Stimulated activated CD8-positive, alpha-beta memory T cell treated with anti-CD3 and anti-CD28 coated beads, Interleukin-4, amount 100 ng/mL, for 4 hours (primary cell): ENCODE data around the gene ZDHHC1.

Source experiments
- DNase-seq, 2 donors: peaks; one replicate each; pipeline ENCODE4 v3.0.0-alpha.2; 2020; ENCODE audit warnings: low read depth in 2 of 2, low spot score in 1 of 2

ZDHHC1 gene

DNA sequence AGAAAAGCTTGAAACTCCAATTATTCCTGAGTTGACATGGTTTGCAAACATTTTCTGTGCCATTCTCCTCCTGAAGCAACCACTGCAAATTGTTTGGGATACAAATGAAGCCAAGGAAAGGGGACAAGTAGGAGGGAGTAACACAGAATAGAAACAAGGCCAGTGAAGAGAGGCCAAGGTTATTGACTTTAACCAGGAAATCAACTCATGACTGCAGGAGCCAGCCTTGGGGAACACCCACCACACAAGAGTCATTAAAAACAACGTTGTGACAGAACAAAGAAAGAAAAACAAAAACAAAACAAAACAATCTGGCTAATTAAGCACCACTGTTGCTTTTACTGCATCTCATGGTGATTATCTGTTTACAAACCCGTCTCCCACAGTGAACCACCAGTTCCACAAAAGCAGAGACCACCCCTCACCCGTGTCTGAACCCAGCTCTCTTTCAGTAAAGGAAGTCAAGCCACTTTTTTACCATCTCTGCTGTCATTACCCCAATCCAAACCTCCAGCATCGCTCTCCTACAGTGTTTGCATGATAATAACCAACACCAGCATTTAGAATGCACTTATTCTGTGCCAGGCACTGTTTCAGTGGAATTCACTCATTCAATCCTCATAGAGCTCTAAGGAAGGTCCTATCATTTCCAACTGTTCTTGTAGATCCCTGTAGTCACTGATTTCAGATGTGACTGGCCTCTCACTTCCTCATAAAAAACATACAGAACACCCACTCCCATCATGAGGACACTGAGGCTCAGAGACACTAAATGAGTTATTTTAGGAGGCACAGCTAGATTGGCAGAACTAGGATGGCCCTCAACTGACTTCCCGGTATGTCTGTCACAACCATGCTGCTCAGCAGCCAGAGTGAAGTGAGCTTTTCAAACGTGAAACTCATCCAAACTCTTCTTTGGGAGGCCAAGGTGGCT, 2.0 kb downstream of the ZDHHC1 start:
- DNase-seq, result no peak

DNA sequence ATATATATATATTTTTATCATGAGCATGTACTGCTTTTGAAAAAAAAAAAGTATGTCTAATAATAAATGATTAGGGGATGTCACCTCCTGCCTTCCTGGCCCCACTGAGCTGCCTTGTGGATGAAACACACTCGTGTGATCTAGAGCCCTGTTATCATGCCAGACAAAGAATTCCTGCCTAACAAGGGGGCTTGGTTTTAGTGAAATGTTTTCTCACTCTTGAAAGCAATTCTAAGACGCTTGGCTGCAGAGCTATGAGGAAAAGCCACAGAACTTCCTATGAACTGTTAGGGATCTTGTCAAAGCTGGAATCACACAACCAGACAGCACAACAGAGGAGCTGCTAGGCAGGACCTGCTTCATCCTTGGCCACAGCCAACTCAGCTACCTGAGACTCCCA, 4.0 kb downstream of the ZDHHC1 start:
- DNase-seq, result no peak

DNA sequence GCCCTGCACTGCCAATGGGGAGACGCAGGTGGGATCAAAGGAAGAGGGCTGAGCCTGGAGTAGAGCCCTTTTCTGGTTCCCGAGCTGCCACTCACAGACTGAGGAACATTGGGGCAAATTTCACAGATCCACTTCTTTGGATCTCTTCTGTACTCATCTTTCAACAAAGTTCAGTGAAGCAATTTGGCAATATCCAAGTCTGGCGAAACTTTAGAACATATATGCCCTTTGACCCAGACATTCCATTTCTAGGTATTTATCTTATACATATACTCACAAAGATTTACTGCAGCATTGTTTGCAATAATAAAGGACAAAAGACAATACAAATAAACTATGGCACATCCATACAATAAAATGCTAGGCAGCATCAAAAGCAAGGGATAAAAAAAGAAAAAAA, 4.9 kb downstream of the ZDHHC1 start:
- DNase-seq, result no peak

DNA sequence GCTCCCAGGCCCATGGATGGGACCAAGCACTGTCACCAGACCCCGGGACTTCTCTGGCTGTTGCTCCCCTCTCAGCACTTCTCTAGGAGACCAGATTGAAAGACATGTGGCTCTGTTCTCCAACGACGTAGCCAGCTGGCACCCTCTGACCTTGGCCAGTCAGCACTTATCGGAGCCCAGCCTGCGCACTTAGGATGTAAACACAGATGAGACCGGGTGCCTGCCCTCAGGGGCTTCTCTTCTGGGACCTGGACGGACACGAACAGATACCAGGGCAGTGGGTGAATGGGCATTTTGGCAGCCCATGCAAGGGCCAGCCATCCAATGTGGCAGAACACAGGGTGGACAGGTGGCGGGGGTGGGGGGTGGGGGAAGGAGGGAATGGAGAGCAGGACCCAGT, 6.6 kb downstream of the ZDHHC1 start:
- no peak for DNase-seq

DNA sequence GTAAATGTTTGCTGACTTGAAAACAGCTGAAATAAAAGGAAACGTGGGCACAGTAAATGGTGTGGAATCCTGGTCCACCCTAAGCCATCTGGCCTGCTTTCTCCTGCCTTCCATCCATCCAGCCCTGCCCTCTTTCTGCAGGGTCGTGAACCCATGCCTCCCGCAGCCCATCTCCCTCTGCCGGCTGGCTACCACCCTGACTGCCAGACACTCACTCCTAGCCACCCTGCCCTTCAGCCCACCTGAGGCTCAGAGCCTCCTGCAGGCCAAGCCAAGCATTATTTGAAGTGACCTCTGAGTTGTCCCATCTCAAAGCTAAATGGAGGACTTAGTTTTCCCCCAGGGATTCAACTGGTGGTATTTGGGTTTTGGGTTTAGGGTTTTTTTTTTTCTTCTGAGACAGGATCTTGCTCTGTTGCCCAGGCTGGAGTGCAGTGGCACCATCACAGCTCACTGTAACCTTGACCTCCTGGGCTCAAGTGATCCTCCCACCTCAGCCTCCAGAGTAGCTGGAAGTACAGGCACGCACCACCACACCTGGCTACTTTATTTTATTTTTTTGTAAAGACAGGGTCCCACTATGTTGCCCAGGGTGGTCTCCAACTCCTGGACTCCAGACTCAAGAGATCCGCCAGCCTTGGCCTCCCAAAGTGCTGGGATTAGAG, 8.4 kb downstream of the ZDHHC1 start:
- no peak for DNase-seq

DNA sequence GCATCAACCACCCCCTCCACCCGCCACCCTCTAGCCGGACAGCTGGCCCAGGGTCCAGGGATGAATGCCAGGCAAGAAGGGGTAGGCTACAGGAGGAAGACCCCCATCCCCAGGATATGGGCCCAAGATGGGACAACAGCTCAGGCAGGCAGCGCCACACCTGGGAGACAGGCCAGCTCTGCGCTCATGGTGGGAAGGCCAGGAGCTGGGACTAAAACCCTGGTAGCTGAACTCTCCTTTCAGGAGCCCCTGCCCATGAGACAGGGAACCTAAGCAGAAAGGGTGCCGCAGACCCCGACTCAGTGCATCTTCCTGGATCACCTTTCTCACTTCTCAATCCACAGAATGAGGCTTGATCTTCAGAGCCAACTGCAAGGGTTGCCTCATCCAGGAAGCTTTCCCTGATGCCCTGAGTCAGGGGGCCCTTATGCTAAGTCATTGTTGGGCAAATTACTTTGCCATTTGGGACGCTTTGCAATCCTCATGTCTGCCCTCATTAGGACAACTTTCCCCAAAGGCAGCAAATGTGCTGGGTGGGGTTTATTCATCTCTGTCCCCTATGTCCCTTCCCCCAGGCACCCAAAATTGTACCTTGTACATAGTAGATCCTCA, 9.0 kb downstream of the ZDHHC1 start:
- DNase-seq, result no peak

DNA sequence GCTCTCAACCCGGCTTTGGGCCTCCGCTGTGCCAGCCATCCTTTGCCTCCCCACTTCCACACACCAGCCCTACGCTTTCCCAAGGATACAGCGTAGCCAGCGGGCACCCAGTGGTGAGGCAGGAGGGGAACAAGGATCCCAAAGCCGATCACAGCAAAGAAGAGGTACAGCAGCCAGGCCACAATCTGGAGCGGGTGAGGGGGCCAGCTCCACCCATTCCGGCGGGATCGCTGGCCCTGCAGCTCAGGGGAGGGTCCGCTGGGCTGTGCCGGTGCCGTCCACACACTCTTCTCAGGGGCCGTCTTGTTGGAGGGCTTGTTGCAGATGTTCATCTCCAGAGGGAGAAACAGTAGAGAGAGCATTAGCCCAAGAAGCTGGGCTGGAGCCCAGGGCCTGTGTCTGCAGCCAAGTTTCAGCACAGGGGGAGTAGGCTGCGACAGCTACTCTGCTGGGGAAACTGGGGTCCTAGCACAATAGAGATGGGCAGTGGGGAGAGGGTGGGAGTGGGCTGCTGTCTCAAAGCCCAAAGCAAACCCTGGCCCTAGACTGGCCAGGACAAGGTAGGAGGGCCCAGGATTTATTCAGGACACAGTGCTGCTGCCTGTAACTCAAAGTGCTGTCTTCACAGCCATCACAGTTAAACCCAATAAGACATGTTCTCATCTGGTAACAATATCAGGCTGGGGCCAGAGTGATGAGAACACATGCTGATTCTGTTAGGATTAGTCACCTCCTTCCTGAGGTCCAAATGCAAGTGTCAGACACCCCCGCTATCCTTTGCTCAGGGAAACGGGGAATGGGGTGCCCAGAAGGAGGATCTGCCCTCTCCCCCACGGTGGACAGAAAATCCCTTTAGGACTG, 9.9 kb downstream of the ZDHHC1 start:
- DNase-seq, result no peak

DNA sequence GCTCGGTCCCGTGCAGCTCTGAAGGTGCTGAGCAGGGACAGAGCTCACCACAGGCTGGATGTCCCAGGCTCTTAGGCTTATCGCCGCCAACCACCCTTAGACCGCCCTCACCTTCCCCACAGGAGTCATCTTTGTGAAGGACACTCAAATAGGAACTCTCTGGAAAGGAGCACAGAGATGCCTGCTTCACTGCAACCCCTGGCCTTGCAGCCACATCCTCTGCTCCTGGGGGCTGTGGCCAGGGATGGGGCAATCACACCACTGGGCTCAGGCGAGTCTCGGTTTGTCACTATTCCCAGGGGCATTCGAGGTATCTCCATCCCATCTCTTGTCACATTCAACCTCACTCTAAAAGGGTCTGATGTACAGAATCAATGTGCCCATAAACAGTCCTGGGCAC, 10.9 kb downstream of the ZDHHC1 start:
- no peak for DNase-seq

DNA sequence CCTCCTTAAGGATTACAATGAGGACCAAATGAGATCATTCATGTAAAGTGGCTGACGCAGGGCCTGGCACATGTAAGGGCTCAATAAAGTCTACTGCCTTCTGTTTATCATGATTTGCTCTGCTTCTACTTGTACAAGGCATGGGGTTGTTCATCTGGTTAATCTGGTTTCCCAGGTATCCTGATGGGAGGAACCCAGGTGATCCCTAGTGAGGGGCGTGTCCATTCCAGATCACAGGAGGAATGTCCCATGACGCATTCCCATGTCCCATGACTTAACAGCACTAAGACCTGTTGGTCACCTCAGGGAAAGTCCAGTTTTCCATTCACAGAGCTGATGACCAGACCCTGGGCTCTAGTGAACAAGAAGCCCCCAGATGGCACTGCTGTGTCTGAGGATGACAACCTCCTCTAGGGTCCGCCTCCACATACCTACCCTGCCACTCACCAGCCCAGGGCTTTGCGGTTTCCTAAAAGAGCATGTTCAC, 11.5 kb downstream of the ZDHHC1 start:
- DNase-seq, result no peak

DNA sequence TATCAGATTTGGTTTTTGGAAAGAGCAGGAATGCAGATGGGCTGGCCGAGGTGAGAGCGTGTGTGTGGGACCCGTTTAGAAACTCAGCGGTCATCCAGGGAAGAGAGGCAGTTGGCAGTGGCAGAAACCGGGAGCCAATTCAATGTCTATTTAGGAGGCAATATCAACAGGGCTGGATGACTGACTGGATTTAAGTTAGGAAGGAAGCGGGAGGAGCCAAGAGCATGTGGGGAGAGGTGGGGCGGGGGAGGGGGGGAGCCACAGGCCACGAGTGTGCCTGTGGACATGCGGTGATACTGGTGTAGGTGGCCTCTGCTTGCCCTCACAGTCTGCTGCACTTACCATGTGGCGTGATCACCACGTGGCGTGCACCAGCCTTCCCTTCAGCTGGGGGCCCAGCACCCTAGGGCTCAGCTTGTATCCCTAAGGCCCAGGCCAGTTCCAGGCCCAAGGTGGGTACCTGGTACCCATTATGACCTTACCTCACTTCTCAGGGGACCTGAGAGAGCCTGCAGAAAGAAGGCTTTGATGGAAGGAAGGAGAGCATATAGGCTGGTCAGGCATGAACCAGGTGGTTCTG, 12.2 kb downstream of the ZDHHC1 start:
- DNase-seq, result no peak

DNA sequence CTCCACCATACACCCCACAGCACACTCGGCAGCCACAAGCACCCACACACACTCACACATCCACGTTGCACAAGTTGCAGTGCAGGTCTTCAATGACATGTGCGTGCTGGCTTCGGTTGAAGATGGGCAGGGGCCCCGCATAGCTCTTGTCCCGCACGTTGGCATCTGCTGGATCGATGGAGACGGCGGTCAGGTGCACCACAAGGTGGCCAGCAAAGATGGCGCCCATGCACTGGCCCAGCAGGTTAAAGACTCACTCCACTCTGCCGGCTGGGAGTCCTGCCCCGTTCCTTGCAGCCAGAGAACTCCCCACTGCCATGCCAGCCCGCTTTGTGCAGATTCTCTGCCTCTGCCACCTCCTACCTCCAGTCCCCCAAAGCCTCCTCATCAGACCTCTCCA, 15.4 kb downstream of the ZDHHC1 start:
- DNase-seq, result no peak

DNA sequence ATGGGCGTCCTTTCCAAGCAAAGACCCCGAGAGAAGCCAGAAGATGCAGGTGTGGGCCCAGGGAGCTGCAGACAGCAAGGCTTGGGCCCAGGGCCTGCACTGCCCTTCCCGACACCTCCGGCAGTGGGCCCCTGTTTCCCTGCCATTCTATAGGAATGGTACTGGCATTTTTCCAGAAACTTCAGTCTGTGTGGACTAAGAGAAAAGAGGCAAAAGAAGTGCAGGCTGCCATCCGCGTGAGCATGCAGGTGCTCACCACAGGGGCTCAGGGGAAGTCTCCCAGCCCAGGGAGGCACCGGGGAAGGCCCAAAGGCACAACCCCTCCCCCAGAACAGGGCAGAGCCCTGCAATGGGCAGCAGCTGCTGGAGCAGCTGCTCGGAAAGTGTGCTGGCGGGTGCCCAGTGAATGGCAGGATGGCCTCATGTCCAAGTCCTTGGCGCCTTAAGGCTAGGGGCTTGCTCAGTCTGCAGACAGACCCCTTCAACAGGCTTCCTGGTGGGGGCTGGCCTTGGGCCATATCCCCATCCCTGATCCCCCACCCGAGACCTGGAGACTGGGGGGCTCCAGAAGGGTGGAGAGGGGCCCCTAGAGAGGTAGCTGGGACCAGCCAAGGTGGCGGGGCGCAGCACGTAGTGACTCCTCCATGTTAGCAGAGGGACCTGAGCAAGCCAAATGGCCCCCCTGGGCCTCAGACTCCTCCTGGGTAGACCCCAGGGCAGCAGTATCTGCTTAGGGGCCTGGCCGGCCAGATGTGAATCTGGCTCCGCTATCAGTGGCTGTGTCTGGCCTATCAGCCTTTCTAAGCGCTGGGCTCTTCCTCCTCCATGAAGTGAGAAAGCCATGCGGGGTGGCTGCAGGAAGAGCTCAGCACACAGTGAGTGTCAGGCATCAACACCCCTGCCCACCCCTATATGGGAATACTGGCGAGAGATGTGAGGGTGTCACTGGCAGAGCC, 16.2 kb downstream of the ZDHHC1 start:
- no peak for DNase-seq

DNA sequence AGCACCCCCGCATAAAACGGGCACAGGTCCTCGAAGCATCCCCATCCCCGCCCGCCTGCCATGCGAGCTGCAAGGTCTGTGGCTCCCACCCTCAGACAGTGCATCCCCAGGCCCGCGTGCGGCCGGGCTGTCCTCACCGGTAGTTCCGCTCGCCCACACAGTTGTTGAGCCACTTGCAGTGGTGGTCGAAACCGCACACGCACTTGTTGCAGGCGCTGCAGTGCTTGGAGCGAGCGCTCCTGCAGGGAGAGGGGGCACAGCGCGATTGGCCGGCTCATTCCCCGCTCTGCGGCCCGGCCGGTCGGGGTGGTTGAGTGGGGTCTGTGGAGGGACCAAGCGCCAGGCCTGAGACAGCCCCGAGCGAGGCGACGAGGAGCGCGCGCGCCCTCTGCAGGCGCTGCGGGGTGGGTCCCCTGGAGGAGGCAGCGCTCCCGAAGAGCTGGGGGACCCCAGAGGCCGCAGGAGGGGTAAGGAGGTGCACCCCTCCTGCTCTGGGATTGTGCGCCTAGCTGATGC, 17.0 kb downstream of the ZDHHC1 start:
- DNase-seq, result no peak

DNA sequence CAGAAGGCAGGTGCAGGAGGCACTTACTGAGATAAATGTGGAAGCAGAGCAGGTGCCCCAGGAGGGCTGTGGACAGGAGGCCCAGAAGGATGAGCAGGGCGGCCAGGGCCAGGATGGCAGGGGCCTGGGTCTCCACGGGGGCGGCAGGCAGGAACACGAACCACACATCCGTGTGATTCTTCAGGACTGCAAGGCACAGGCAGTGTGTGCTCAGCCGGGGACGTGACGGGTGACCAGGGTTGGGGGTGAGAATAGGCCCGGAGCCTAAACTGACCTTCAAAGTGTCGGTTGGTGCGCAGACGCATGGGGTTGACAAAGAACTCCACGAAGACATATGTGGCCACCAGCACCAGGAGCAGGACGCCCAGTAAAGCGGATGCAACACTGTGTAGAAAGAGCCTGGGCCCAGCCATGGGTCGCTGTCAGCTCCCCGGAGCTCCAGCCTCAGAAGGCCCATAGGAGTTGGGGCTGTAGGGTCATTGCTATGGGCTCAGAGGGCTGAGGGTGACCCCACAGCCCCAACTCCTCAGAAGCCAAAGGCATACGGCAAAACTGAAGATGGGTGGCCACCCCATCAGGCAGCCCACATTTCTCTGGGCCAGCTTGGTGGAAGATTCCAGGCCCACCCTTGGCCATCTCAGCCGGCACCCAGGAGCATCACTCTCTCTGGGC, 17.6 kb downstream of the ZDHHC1 start:
- DNase-seq, result no peak

DNA sequence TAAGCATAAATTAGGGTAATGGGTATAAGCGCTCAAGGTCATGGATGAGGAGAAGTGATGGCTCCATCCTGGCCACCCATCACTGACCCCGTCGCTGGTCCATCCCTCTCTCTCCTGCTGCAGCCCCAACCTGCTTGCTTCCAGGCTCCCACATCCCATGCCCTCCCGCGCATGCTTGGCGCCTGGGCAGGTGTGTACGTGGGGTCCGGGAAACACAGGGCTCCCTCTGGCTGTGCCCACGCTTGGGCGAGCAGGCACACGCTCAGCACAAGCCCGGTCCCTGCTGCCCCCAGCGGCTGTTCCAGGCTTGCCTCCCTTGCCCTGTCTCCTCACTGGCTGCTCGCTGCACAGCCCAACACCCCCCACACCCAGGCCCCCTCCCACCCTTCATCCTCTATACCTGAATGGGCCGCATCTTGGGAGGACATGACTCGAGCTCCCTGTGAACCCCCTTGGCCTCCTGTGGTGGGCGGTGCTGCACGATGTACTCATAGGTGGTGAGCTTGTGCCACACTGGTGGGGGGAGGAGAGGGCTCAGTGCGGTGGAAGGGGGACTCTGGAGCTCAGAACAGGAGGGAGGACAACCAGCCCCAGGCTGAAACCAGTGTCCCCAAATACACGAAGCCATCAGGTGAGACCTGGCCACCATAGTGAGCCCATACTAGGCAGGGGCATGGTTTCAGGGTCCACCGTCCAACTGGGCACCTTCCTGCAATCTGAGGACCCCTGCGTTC, 18.3 kb downstream of the ZDHHC1 start:
- no peak for DNase-seq

DNA sequence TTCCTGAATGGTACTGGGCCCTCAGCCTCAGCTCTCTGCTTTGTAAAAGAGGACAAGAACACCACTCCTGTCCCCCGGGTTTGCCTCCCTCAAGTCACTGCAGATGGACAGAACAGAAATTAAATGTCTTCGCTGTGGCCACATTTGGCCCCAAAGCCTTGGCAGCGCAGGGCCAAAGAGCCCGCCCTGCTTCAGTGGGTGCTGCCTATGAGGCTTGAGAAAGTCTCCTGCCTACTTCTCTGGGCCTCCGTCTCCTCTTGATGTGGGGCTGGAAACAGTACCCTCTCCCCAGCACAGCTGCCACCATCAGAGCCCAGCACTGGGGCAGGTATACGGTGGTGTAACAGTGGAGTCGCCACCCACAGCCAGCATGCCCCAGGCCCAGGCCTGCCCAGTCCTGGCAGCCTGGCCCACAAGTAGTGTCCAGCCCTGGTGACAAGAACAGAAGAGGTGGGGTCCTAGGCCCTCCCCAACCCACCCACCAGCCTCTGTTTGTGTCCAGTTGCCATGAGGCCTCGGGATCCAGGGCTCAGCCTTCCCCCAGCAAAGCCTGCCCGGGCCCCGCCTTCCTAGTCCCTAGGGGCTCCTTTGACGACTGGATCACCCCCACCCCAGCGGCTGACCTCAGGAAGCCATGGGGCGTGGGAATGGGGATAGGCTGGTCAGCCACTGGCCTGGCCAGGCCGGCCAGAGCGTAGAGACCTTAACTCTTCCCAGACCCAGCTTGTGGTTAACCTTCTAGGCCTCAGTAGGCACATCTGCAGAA, 19.1 kb downstream of the ZDHHC1 start:
- DNase-seq, result no peak
